WTC11 (cell line): Measurements from ENCODE around the gene CACNA2D3. TPM values are rescaled to one million over a fixed set of nuclear protein-coding genes. Genes with fewer than 3 reads are reported as not detected.

Experiments used
- ATAC-seq: fragments of 200-7000 bp; cut with Tn5 transposase; 2 replicates; pipeline ENCODE4 v1.10.0; 2021; ENCODE audit warnings: mild to moderate bottlenecking, moderate library complexity
- CTCF ChIA-PET: fragments of 300-600 bp; sonication (Branson Sonifier 250); formaldehyde crosslinking; loops from one replicate; lab custom pipeline; 2021; ENCODE audit warnings: antibody characterized with exemption; lab: Charles Lee
- POLR2A ChIA-PET: fragments of 350-600 bp; sonication (Branson Sonifier 250); formaldehyde crosslinking; loops from one replicate; lab custom pipeline; 2021; ENCODE audit warnings: antibody characterized with exemption; lab: Charles Lee
- DNase-seq: peaks from one replicate; pipeline ENCODE4 v3.0.0; 2021; ENCODE audit warnings: low spot score
- H3K27ac Mint-ChIP-seq: 2 replicates; pipeline ENCODE4 v1.8.0; 2021; ENCODE audit warnings: mixed read lengths
- H3K27me3 Mint-ChIP-seq: 2 replicates; pipeline ENCODE4 v1.8.0; 2021; ENCODE audit warnings: low read depth, mild to moderate bottlenecking, moderate library complexity, mixed read lengths
- H3K36me3 Mint-ChIP-seq: 2 replicates; pipeline ENCODE4 v1.8.0; 2021; ENCODE audit warnings: mixed read lengths
- H3K4me1 Mint-ChIP-seq: 2 replicates; pipeline ENCODE4 v1.8.0; 2022; ENCODE audit warnings: mixed read lengths
- H3K4me3 Mint-ChIP-seq: 2 replicates; pipeline ENCODE4 v1.8.0; 2021; ENCODE audit warnings: mild to moderate bottlenecking, moderate library complexity, mixed read lengths
- H3K9me3 Mint-ChIP-seq: 2 replicates; pipeline ENCODE4 v1.8.0; 2021; ENCODE audit warnings: mixed read lengths
- ARID4B ChIP-seq: sonication (generic); formaldehyde crosslinking; IDR thresholded peaks from 2 replicates; pipeline ENCODE4 v1.8.0; 2023; ENCODE audit warnings: missing genetic modification reagents, mild to moderate bottlenecking, borderline replicate concordance
- E2F1 ChIP-seq: sonication (generic); formaldehyde crosslinking; IDR thresholded peaks from 2 replicates; pipeline ENCODE4 v1.8.0; 2022; ENCODE audit warnings: mild to moderate bottlenecking, missing genetic modification reagents
- FOXK1 ChIP-seq: sonication (generic); formaldehyde crosslinking; IDR thresholded peaks from 2 replicates; pipeline ENCODE4 v1.8.0; 2022; ENCODE audit warnings: mild to moderate bottlenecking, moderate library complexity, missing genetic modification reagents
- IRF2 ChIP-seq: sonication (generic); formaldehyde crosslinking; IDR thresholded peaks from 2 replicates; pipeline ENCODE4 v1.8.0; 2022; ENCODE audit warnings: low read depth, missing genetic modification reagents, borderline replicate concordance
- JAZF1 ChIP-seq: fragments of 250-450 bp; sonication (Bioruptor Pico); IDR thresholded peaks from 2 replicates; pipeline ENCODE4 v1.9.0; 2021; ENCODE audit warnings: moderate library complexity, mild to moderate bottlenecking, inconsistent platforms
- JUN ChIP-seq: sonication (generic); formaldehyde crosslinking; IDR thresholded peaks from 2 replicates; pipeline ENCODE4 v1.8.0; 2023; ENCODE audit warnings: mild to moderate bottlenecking, missing genetic modification reagents
- MAX ChIP-seq: sonication (generic); formaldehyde crosslinking; IDR thresholded peaks from 2 replicates; pipeline ENCODE4 v1.8.0; 2022; ENCODE audit warnings: mild to moderate bottlenecking, missing genetic modification reagents
- MLX ChIP-seq: sonication (generic); formaldehyde crosslinking; IDR thresholded peaks from 2 replicates; pipeline ENCODE4 v1.8.1; 2023; ENCODE audit warnings: mild to moderate bottlenecking, missing genetic modification reagents, moderate library complexity
- MXD4 ChIP-seq: fragments of 250-450 bp; sonication (Bioruptor Pico); IDR thresholded peaks from 2 replicates; pipeline ENCODE4 v1.8.0; 2021; ENCODE audit warnings: mild to moderate bottlenecking, moderate library complexity, borderline replicate concordance
- MYBL2 ChIP-seq: sonication (generic); formaldehyde crosslinking; IDR thresholded peaks from 2 replicates; pipeline ENCODE4 v1.8.1; 2023; ENCODE audit warnings: mild to moderate bottlenecking, moderate library complexity, missing genetic modification reagents
- SOX15 ChIP-seq: fragments of 250-450 bp; sonication (Bioruptor Pico); IDR thresholded peaks from 2 replicates; pipeline ENCODE4 v1.9.0; 2021; ENCODE audit warnings: mild to moderate bottlenecking
- STAT6 ChIP-seq: sonication (generic); formaldehyde crosslinking; conservative IDR thresholded peaks from 2 replicates; pipeline ENCODE4 v1.8.1; 2023; ENCODE audit warnings: mild to moderate bottlenecking, low read depth, missing genetic modification reagents, moderate library complexity
- TEAD4 ChIP-seq: sonication (generic); formaldehyde crosslinking; IDR thresholded peaks from 2 replicates; pipeline ENCODE4 v1.8.0; 2022; ENCODE audit warnings: mild to moderate bottlenecking, missing genetic modification reagents
- TP53 ChIP-seq: sonication (generic); formaldehyde crosslinking; IDR thresholded peaks from 2 replicates; pipeline ENCODE4 v1.8.1; 2023; ENCODE audit warnings: mild to moderate bottlenecking, missing genetic modification reagents
- ZNF121 ChIP-seq: sonication (generic); formaldehyde crosslinking; IDR thresholded peaks from 2 replicates; pipeline ENCODE4 v1.8.0; 2023; ENCODE audit warnings: missing genetic modification reagents
- ZNF423 ChIP-seq: fragments of 250-450 bp; sonication (Bioruptor Pico); IDR thresholded peaks from 2 replicates; pipeline ENCODE4 v2.1.2; 2022; ENCODE audit warnings: mild to moderate bottlenecking, moderate library complexity
- ZNF425 ChIP-seq: fragments of 250-450 bp; sonication (Bioruptor Pico); conservative IDR thresholded peaks from 2 replicates; pipeline ENCODE4 v1.9.0; 2021; ENCODE audit warnings: mild to moderate bottlenecking
- ZSCAN18 ChIP-seq: fragments of 250-450 bp; sonication (Bioruptor Pico); IDR thresholded peaks from 2 replicates; pipeline ENCODE4 v2.1.2; 2022; ENCODE audit warnings: mild to moderate bottlenecking, moderate library complexity
- total RNA-seq: library from RNA; stranded (reverse); gene quantifications from 3 replicates; pipeline ENCODE4 v1.2.3, GENCODE V29; 2021

Gene CACNA2D3
- total RNA-seq, 1 experiment from 2014 or later = 5.0 TPM

GRCh38 chr3:54228806-54229205 lies 106.5 kb downstream of the CACNA2D3 start:
- Mint-ChIP-seq H3K27ac (no peak overlapping the region), H3K27me3 (no peaks in the 10 kb centered on the region), H3K4me3 (no peak overlapping the region), H3K4me1 (peaks cover 20% of the 10 kb centered on the region), H3K9me3 (peaks cover 9% of the 10 kb centered on the region), H3K36me3 (no peaks in the 10 kb centered on the region)
- DNase-seq (no peak), ATAC-seq (peak; percentile 69)
- ChIA-PET POLR2A (no interaction called here), CTCF (no interaction called here)
- TF ChIP-seq E2F1 (CRISPR knock-in tag) = no peak
- no peak for TF ChIP-seq TP53
- no peak for TF ChIP-seq MYBL2
- no peak for TF ChIP-seq JUN
- no peak for TF ChIP-seq STAT6 (CRISPR knock-in tag)
- TF ChIP-seq ZNF423 (CRISPR knock-in tag) = no peak
- TF ChIP-seq TEAD4 = no peak
- no peak for TF ChIP-seq ZNF425
- no peak for TF ChIP-seq SOX15 (CRISPR knock-in tag)
- no peak for TF ChIP-seq FOXK1 (CRISPR knock-in tag)
- no peak for TF ChIP-seq MXD4 (CRISPR knock-in tag)
- no peak for TF ChIP-seq MAX
- no peak for TF ChIP-seq MLX (CRISPR knock-in tag)
- TF ChIP-seq JAZF1 (CRISPR knock-in tag) = no peak
- TF ChIP-seq ZSCAN18 = no peak
- TF ChIP-seq IRF2 (CRISPR knock-in tag) = no peak
- TF ChIP-seq ARID4B (CRISPR knock-in tag) = no peak
- no peak for TF ChIP-seq ZNF121 (CRISPR knock-in tag)
